Uterus (tissue), 2 donors: ENCODE measurements around the gene SMURF1.

Experiments used
- POLR2A ChIP-seq, 2 donors: fragments of 450-650 bp; IDR thresholded peaks; one replicate each; pipeline ENCODE4 v1.6.1; 2016; ENCODE audit warnings: antibody characterized with exemption in 2 of 2, mild to moderate bottlenecking in 1 of 2, moderate library complexity in 1 of 2
- TF ChIP-seq, protein P1 (sequence below), 4 experiments: fragments of 200-600 bp in 2 of 4; fragments of 450-650 bp in 2 of 4; sonication (generic) in 2 of 4; IDR thresholded peaks; one replicate each; pipeline ENCODE4 v1.5.1; 2016 to 2019; ENCODE audit warnings: antibody characterized with exemption in 4 of 4, mild to moderate bottlenecking in 2 of 4, moderate library complexity in 1 of 4

DNA sequence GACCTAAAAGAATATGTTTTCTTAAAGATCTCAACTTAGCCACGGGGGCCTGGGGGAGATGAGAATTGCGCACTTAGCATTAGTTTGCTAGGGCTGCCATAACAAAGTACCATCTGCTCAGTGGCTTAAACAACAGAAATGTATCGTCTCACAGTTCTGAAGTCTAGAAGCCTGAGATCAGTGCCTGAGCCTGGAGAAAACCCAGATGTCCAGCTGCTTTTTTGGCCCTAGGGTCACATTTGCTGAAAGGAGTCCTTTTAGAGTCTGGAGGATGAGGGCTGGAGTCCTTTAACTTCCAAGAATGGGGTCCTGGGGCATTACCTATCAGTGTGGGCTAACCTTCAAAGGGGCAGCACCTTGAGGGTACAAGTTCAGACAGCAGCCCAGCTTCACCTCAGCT, 48.2 kb downstream of the SMURF1 start:
- TF ChIP-seq, protein P1, sequence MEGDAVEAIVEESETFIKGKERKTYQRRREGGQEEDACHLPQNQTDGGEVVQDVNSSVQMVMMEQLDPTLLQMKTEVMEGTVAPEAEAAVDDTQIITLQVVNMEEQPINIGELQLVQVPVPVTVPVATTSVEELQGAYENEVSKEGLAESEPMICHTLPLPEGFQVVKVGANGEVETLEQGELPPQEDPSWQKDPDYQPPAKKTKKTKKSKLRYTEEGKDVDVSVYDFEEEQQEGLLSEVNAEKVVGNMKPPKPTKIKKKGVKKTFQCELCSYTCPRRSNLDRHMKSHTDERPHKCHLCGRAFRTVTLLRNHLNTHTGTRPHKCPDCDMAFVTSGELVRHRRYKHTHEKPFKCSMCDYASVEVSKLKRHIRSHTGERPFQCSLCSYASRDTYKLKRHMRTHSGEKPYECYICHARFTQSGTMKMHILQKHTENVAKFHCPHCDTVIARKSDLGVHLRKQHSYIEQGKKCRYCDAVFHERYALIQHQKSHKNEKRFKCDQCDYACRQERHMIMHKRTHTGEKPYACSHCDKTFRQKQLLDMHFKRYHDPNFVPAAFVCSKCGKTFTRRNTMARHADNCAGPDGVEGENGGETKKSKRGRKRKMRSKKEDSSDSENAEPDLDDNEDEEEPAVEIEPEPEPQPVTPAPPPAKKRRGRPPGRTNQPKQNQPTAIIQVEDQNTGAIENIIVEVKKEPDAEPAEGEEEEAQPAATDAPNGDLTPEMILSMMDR (IDR thresholded peaks at IDR 0.05): no peak
- TF ChIP-seq POLR2A (IDR thresholded peaks at IDR 0.05): no peak
